Neural cell (in vitro differentiated cells): ENCODE results near the gene DDN. TPM values are rescaled to one million over a fixed set of nuclear protein-coding genes. Genes with fewer than 3 reads are reported as not detected.
A peak's percentile ranks its signal among the peaks of the same experiment; 100 is the strongest.

Experiments
- H2AFZ ChIP-seq: fragments of 200-600, 300-800 bp; sonication (generic), shearing (Covaris generic); 2 replicates; pipeline ENCODE4 v1.6.0; 2014; ENCODE audit warnings: low read depth, mild to moderate bottlenecking, antibody characterized with exemption, low read length, moderate library complexity
- H3F3A ChIP-seq: fragments of 200-600 bp; shearing (Covaris generic); 2 replicates; pipeline ENCODE4 v1.6.1; 2016; ENCODE audit warnings: mild to moderate bottlenecking, moderate library complexity, mixed read lengths, antibody characterized with exemption, low read length; ENCODE audit not compliant: insufficient read depth, poor library complexity, severe bottlenecking
- H3K27ac ChIP-seq: fragments of 200-600, 300-800 bp; sonication (generic), shearing (Covaris generic); 2 replicates; pipeline ENCODE4 v1.5.1; 2014; ENCODE audit warnings: mild to moderate bottlenecking, low read length, moderate library complexity
- H3K27me3 ChIP-seq: fragments of 300-800, 200-600 bp; sonication (generic), shearing (Covaris generic); 2 replicates; pipeline ENCODE4 v1.6.0; 2014; ENCODE audit warnings: mild to moderate bottlenecking, low read depth, low read length, moderate library complexity; ENCODE audit not compliant: insufficient read depth
- H3K36me3 ChIP-seq: fragments of 300-800, 200-600 bp; sonication (generic), shearing (Covaris generic); 2 replicates; pipeline ENCODE4 v1.5.1; 2014; ENCODE audit warnings: mild to moderate bottlenecking, antibody characterized with exemption, low read length, moderate library complexity; ENCODE audit not compliant: insufficient read depth
- H3K4me2 ChIP-seq: fragments of 300-800, 200-600 bp; sonication (generic), shearing (Covaris generic); 2 replicates; pipeline ENCODE4 v1.6.0; 2014; ENCODE audit warnings: mild to moderate bottlenecking, low read length
- H3K4me3 ChIP-seq: fragments of 300-800, 200-600 bp; sonication (generic), shearing (Covaris generic); 2 replicates; pipeline ENCODE4 v1.5.1; 2014; ENCODE audit warnings: mild to moderate bottlenecking, low read length, moderate library complexity
- H3K79me2 ChIP-seq: fragments of 200-600 bp; shearing (Covaris generic); replicated peaks from 2 replicates; pipeline ENCODE4 v1.6.0; 2014; ENCODE audit warnings: mild to moderate bottlenecking, low read length, moderate library complexity; ENCODE audit not compliant: insufficient read depth
- H3K9ac ChIP-seq: fragments of 300-800, 200-600 bp; sonication (generic), shearing (Covaris generic); 2 replicates; pipeline ENCODE4 v1.6.1; 2016; ENCODE audit warnings: mild to moderate bottlenecking, low read length, mixed read lengths
- H3K9me2 ChIP-seq: fragments of 200-600 bp; shearing (Covaris generic); 2 replicates; pipeline ENCODE4 v1.6.1; 2016; ENCODE audit warnings: mild to moderate bottlenecking, low read length, mixed read lengths; ENCODE audit not compliant: insufficient read depth
- H3K9me3 ChIP-seq: fragments of 200-600, 300-800 bp; sonication (generic), shearing (Covaris generic); 2 replicates; pipeline ENCODE4 v1.6.1; 2016; ENCODE audit warnings: mild to moderate bottlenecking, mixed run types, low read length, moderate library complexity, mixed read lengths
- H4K20me1 ChIP-seq: fragments of 200-600 bp; shearing (Covaris generic); 2 replicates; pipeline ENCODE4 v1.6.1; 2016; ENCODE audit warnings: mild to moderate bottlenecking, mixed run types; ENCODE audit not compliant: insufficient read depth
- CTCF ChIP-seq: fragments of 450-650 bp; IDR thresholded peaks from 2 replicates; pipeline ENCODE4 v1.5.1; 2014; ENCODE audit warnings: antibody characterized with exemption, mild to moderate bottlenecking, moderate library complexity; ENCODE audit not compliant: poor library complexity, severe bottlenecking
- EP300 ChIP-seq: fragments of 450-650 bp; conservative IDR thresholded peaks from 2 replicates; pipeline ENCODE4 v1.6.1; 2014; ENCODE audit warnings: antibody characterized with exemption, mild to moderate bottlenecking, moderate library complexity; ENCODE audit not compliant: poor library complexity, severe bottlenecking
- EZH2 ChIP-seq: fragments of 200-600, 300-800 bp; shearing (Covaris generic), sonication (generic); IDR thresholded peaks from 2 replicates; pipeline ENCODE4 v1.6.1; 2014; ENCODE audit warnings: antibody characterized with exemption, low read length, borderline replicate concordance, mild to moderate bottlenecking; ENCODE audit not compliant: insufficient read depth, poor library complexity, severe bottlenecking
- MXI1 ChIP-seq: fragments of 450-650 bp; conservative IDR thresholded peaks from 2 replicates; pipeline ENCODE4 v1.6.1; 2014; ENCODE audit warnings: antibody characterized with exemption, mild to moderate bottlenecking; ENCODE audit not compliant: poor library complexity, severe bottlenecking
- POLR2AphosphoS5 ChIP-seq: IDR thresholded peaks from 2 replicates; pipeline ENCODE4 v1.6.1; 2012
- RAD21 ChIP-seq: fragments of 450-650 bp; conservative IDR thresholded peaks from 2 replicates; pipeline ENCODE4 v1.6.1; 2014; ENCODE audit warnings: antibody characterized with exemption, mild to moderate bottlenecking, moderate library complexity
- REST ChIP-seq: IDR thresholded peaks from 2 replicates; pipeline ENCODE4 v1.6.1; 2012; ENCODE audit warnings: borderline replicate concordance
- SMC3 ChIP-seq: fragments of 450-650 bp; conservative IDR thresholded peaks from 2 replicates; pipeline ENCODE4 v1.6.1; 2014; ENCODE audit warnings: antibody characterized with exemption, mild to moderate bottlenecking, moderate library complexity; ENCODE audit not compliant: poor library complexity
- TAF1 ChIP-seq: IDR thresholded peaks from 2 replicates; pipeline ENCODE4 v1.6.1; 2012; ENCODE audit warnings: low read depth
- polyA plus RNA-seq: library from polyadenylated mRNA; depleted of rRNA; stranded (reverse); fragments of >200 nt; gene quantifications from 2 replicates; pipeline ENCODE4 v1.2.3, GENCODE V29; 2014

DDN gene
- polyA plus RNA-seq, 1 donor from 2014 or later, result 0.51 TPM

- Histone ChIP-seq H3K4me2 (peak within 1 kb of the TSS; percentile 99), H3K36me3 (no peaks in the 10 kb centered on the region), H3K9me2 (no peaks in the 10 kb centered on the region), H3K79me2 (no peaks in the 10 kb centered on the region), H3K27ac (peak within 1 kb of the TSS; percentile 94), H3F3A (peaks cover 3% of the 10 kb centered on the region), H2AFZ (peak within 1 kb of the TSS; percentile 89), H4K20me1 (no peaks in the 10 kb centered on the region), H3K9me3 (no peaks in the 10 kb centered on the region), H3K9ac (peak within 1 kb of the TSS; percentile 96), H3K27me3 (no peaks in the 10 kb centered on the region), H3K4me3 (peak within 1 kb of the TSS; percentile 84)
- TF ChIP-seq TAF1, result peak; percentile 96
- peak; percentile 97 for TF ChIP-seq POLR2AphosphoS5
- TF ChIP-seq EP300, result peak; percentile 66
- TF ChIP-seq SMC3, result peak; percentile 61
- TF ChIP-seq MXI1, result peak; percentile 69
- no peak for TF ChIP-seq EZH2
- peak; percentile 89 for TF ChIP-seq CTCF
- TF ChIP-seq REST, result peak; percentile 92
- TF ChIP-seq RAD21, result peak; percentile 55
Measured at GRCh38 chr12:49018261-49019119, 19.3 kb upstream of the DDN start, which contains the start of gene PRKAG1. TSS of gene PRKAG1 (minus strand) at chr12:49018776. CDS start at chr12:49018740, 36 bp downstream.

- Histone ChIP-seq H3K9me2 (no peaks in the 10 kb centered on the region), H3K27ac (peak overlapping the region; percentile 94), H3K27me3 (no peaks in the 10 kb centered on the region), H3K9ac (peak overlapping the region; percentile 96), H3K9me3 (no peaks in the 10 kb centered on the region), H3K4me2 (peak overlapping the region; percentile 44), H3K4me3 (peak overlapping the region; percentile 84), H4K20me1 (no peaks in the 10 kb centered on the region), H3F3A (peaks cover 3% of the 10 kb centered on the region), H3K36me3 (no peaks in the 10 kb centered on the region), H2AFZ (peak overlapping the region; percentile 48), H3K79me2 (no peaks in the 10 kb centered on the region)
- TF ChIP-seq SMC3, result no peak
- no peak for TF ChIP-seq MXI1
- no peak for TF ChIP-seq RAD21
- no peak for TF ChIP-seq POLR2AphosphoS5
- TF ChIP-seq EP300, result no peak
- TF ChIP-seq EZH2, result no peak
- no peak for TF ChIP-seq CTCF
- no peak for TF ChIP-seq TAF1
Measured at GRCh38 chr12:49017891-49018260, 18.7 kb upstream of the DDN start.
